ENCODE measurements around the gene DECR2.

DNA sequence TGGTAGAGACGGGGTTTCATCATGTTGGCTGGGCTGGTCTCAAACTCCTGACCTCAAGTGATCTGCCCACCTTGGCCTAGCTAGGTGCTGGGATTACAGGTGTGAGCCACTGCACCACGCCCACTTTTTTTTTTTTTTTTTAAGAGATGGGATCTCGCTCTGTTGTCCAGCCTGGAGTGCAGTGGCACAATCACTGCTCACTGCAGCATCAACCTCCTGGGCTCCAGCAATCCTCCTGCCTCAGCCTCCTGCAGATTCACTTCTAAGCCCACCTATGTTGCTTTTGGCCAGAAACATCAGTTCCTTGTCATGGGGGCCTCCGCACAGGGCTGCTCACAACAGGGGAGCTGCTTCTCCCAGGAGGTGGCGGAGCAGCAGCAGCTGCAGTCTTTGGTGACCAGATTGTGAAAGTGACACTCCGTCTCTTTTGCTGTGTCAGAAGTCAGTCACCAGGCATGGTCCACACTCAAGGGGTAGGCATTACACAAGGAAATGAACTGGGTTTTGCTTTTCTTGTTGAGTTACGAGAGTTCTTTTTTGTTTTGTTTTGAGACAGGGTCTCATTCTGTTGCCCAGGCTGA lies 9.1 kb upstream of the DECR2 start:
- TF ChIP-seq, protein P1, sequence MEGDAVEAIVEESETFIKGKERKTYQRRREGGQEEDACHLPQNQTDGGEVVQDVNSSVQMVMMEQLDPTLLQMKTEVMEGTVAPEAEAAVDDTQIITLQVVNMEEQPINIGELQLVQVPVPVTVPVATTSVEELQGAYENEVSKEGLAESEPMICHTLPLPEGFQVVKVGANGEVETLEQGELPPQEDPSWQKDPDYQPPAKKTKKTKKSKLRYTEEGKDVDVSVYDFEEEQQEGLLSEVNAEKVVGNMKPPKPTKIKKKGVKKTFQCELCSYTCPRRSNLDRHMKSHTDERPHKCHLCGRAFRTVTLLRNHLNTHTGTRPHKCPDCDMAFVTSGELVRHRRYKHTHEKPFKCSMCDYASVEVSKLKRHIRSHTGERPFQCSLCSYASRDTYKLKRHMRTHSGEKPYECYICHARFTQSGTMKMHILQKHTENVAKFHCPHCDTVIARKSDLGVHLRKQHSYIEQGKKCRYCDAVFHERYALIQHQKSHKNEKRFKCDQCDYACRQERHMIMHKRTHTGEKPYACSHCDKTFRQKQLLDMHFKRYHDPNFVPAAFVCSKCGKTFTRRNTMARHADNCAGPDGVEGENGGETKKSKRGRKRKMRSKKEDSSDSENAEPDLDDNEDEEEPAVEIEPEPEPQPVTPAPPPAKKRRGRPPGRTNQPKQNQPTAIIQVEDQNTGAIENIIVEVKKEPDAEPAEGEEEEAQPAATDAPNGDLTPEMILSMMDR (IDR thresholded peaks at IDR 0.05 in 2 of 3, conservative IDR thresholded peaks at IDR 0.05 in 1 of 3; ENCODE audit: borderline replicate concordance in 1 of 3, insufficient read depth in 1 of 3, low read depth in 2 of 3, low read length in 2 of 3) = no peak
- TF ChIP-seq CEBPB (IDR thresholded peaks at IDR 0.05; ENCODE audit: low read depth) = no peak
- TF ChIP-seq, protein P2, sequence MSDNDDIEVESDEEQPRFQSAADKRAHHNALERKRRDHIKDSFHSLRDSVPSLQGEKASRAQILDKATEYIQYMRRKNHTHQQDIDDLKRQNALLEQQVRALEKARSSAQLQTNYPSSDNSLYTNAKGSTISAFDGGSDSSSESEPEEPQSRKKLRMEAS (IDR thresholded peaks at IDR 0.05) = no peak
